NCI-H146 (cell line): Measurements from ENCODE around the gene COX5B.

ENCODE experiments used
- DNase-seq: peaks from one replicate; lab custom pipeline; 2025; lab: John Stamatoyannopoulos, UW

Gene COX5B

GRCh38 chr2:97654309-97654708, 8.4 kb downstream of the COX5B start:
- DNase-seq: no peak

GRCh38 chr2:97654791-97655190, 8.9 kb downstream of the COX5B start:
- no peak for DNase-seq

- no peak for DNase-seq
Observed at GRCh38 chr2:97656129-97656755, 10.4 kb downstream of the COX5B start.

GRCh38 chr2:97656905-97657587, 11.2 kb downstream of the COX5B start:
- DNase-seq: no peak

GRCh38 chr2:97657986-97658690, 12.3 kb downstream of the COX5B start:
- DNase-seq: no peak

GRCh38 chr2:97658691-97659157, 12.9 kb downstream of the COX5B start:
- no peak for DNase-seq

GRCh38 chr2:97659256-97660043, 13.6 kb downstream of the COX5B start:
- DNase-seq: no peak

GRCh38 chr2:97660044-97660774, 14.3 kb downstream of the COX5B start:
- no peak for DNase-seq

- no peak for DNase-seq
Observed at GRCh38 chr2:97660775-97661389, 15.0 kb downstream of the COX5B start.

- DNase-seq: no peak
Observed at GRCh38 chr2:97661927-97662326, 16.1 kb downstream of the COX5B start.

- no peak for DNase-seq
Observed at GRCh38 chr2:97662386-97662894, 16.6 kb downstream of the COX5B start.

- DNase-seq: peak; percentile 73
Observed at GRCh38 chr2:97662895-97663625, 17.2 kb downstream of the COX5B start.

- peak; percentile 86 for DNase-seq
Observed at GRCh38 chr2:97663626-97663961, 17.7 kb downstream of the COX5B start.

GRCh38 chr2:97663962-97664635, 18.2 kb downstream of the COX5B start, which contains the start of gene ACTR1B:
Gene ACTR1B, minus strand, starts transcription at chr2:97664044. Its CDS starts 154 bp downstream, at chr2:97663890.
- DNase-seq: peak; percentile 99

- DNase-seq: peak; percentile 48
Observed at GRCh38 chr2:97664636-97664970, 18.7 kb downstream of the COX5B start.

- DNase-seq: no peak
Observed at GRCh38 chr2:97669448-97669847, 23.6 kb downstream of the COX5B start, which contains the start of gene C2orf92. Gene C2orf92, plus strand, starts transcription at chr2:97669713. Its CDS starts 76 bp downstream, at chr2:97669789.

GRCh38 chr2:97670471-97670870, 24.6 kb downstream of the COX5B start:
- no peak for DNase-seq

GRCh38 chr2:97671526-97671925, 25.7 kb downstream of the COX5B start:
- DNase-seq: peak; percentile 79

GRCh38 chr2:97672606-97673140, 26.8 kb downstream of the COX5B start:
- peak; percentile 38 for DNase-seq
